ENCODE results near the gene ZNF554.

- no peak for TF ChIP-seq CTCF (IDR thresholded peaks at IDR 0.05)
- no peak for TF ChIP-seq EZH2phosphoT487 (IDR thresholded peaks at IDR 0.05)
- no peak for TF ChIP-seq EZH2 (IDR thresholded peaks at IDR 0.05)
These were observed 5.2 kb upstream of the ZNF554 start for GRCh38 chr19:2814426-2814825.

All from neural progenitor cell (in vitro differentiated cells).